WTC11 (cell line): ENCODE results near the gene GALM.

Source experiments
- CBFB ChIP-seq: sonication (generic); formaldehyde crosslinking; IDR thresholded peaks from 2 replicates; pipeline ENCODE4 v1.8.1; 2022; ENCODE audit warnings: mild to moderate bottlenecking, low read depth, missing genetic modification reagents
- CREB1 ChIP-seq: sonication (generic); formaldehyde crosslinking; IDR thresholded peaks from 2 replicates; pipeline ENCODE4 v1.8.0; 2023; ENCODE audit warnings: mild to moderate bottlenecking, missing genetic modification reagents
- ESRRA ChIP-seq: sonication (generic); formaldehyde crosslinking; IDR thresholded peaks from 2 replicates; pipeline ENCODE4 v1.8.1; 2022; ENCODE audit warnings: mild to moderate bottlenecking, missing genetic modification reagents, borderline replicate concordance
- ETV6 ChIP-seq: sonication (generic); formaldehyde crosslinking; IDR thresholded peaks from 2 replicates; pipeline ENCODE4 v1.8.1; 2022; ENCODE audit warnings: mild to moderate bottlenecking, missing genetic modification reagents
- OVOL2 ChIP-seq: fragments of 250-450 bp; sonication (Bioruptor Pico); IDR thresholded peaks from 2 replicates; pipeline ENCODE4 v1.9.0; 2021; ENCODE audit warnings: mild to moderate bottlenecking, borderline replicate concordance
- SP1 ChIP-seq: sonication (generic); formaldehyde crosslinking; conservative IDR thresholded peaks from 2 replicates; pipeline ENCODE4 v1.8.1; 2022; ENCODE audit warnings: missing genetic modification reagents
- ZNF138 ChIP-seq: sonication (generic); formaldehyde crosslinking; conservative IDR thresholded peaks from 2 replicates; pipeline ENCODE4 v1.8.1; 2022; ENCODE audit warnings: mild to moderate bottlenecking, moderate library complexity, missing genetic modification reagents
- TF ChIP-seq, protein P1 (sequence below): fragments of 200-600 bp; IDR thresholded peaks from 2 replicates; pipeline ENCODE4 v1.8.0; 2022; ENCODE audit warnings: antibody characterized with exemption
- TF ChIP-seq, protein P2 (sequence below): sonication (generic); formaldehyde crosslinking; conservative IDR thresholded peaks from 2 replicates; pipeline ENCODE4 v1.8.1; 2022; ENCODE audit warnings: mild to moderate bottlenecking, missing genetic modification reagents

DNA sequence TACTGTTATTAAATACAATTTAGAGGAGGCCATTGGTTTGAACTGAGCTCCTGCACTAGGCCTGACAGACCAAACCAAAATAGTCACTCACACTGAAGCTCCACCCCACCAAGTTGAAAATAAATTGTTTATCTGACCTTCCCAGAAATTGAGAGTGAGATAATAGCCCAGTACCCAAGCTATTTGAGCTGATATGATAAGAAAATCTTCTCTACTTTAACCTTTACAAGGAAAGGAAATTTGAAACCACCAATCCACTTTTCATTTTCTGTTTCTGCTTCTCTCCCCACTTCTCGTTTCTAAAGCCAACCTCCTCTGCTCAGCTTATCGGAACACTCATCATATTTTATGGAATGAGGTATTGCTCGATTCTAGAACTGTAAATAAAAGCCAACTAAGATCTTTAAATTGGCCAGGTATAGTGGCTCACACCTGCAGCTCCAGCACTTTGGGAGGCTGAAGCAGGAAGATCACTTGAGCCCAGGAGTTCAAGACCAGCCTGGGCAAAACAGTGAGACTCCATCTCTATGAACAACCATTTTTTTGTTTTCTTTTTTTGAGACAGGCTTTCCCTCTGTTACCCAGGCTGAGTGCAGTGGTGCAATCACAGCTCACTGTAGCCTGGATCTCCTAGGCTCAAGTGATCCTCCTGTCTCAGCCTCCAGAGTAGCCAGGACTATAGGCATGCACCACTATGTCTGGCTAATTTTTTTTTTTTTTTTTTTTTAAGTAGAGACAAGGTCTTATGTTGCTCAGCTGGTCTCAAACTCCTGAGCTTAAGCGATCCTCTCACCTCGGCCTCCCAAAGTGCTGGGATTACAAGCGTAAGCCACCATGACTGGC, 13.3 kb upstream of the GALM start:
- TF ChIP-seq, protein P1, sequence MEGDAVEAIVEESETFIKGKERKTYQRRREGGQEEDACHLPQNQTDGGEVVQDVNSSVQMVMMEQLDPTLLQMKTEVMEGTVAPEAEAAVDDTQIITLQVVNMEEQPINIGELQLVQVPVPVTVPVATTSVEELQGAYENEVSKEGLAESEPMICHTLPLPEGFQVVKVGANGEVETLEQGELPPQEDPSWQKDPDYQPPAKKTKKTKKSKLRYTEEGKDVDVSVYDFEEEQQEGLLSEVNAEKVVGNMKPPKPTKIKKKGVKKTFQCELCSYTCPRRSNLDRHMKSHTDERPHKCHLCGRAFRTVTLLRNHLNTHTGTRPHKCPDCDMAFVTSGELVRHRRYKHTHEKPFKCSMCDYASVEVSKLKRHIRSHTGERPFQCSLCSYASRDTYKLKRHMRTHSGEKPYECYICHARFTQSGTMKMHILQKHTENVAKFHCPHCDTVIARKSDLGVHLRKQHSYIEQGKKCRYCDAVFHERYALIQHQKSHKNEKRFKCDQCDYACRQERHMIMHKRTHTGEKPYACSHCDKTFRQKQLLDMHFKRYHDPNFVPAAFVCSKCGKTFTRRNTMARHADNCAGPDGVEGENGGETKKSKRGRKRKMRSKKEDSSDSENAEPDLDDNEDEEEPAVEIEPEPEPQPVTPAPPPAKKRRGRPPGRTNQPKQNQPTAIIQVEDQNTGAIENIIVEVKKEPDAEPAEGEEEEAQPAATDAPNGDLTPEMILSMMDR = no peak
- TF ChIP-seq ETV6 (CRISPR knock-in tag) (no peak), ZNF138 (CRISPR knock-in tag) (no peak), OVOL2 (no peak), SP1 (CRISPR knock-in tag) (no peak), ESRRA (CRISPR knock-in tag) (no peak), CBFB (CRISPR knock-in tag) (no peak), CREB1 (CRISPR knock-in tag) (no peak)
- TF ChIP-seq, protein P2, sequence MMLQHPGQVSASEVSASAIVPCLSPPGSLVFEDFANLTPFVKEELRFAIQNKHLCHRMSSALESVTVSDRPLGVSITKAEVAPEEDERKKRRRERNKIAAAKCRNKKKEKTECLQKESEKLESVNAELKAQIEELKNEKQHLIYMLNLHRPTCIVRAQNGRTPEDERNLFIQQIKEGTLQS = no peak
